Kidney epithelial cell (primary cell): ENCODE results near the gene PROZ. TPM values are rescaled to one million over a fixed set of nuclear protein-coding genes. Genes with fewer than 3 reads are reported as not detected.

ENCODE experiments used
- DNase-seq: peaks from one replicate; pipeline ENCODE4 v3.0.0-alpha.2; 2010; ENCODE audit warnings: low read depth
- H3K27me3 ChIP-seq: 2 replicates; pipeline ENCODE4 v1.6.0; 2011; ENCODE audit warnings: low read length; ENCODE audit not compliant: control insufficient read depth, insufficient read depth
- H3K36me3 ChIP-seq: 2 replicates; pipeline ENCODE4 v1.5.1; 2011; ENCODE audit warnings: low read length; ENCODE audit not compliant: control insufficient read depth, insufficient read depth
- H3K4me3 ChIP-seq: 2 replicates; pipeline ENCODE4 v1.5.1; 2011; ENCODE audit warnings: low read depth, mild to moderate bottlenecking, control low read depth, low read length
- total RNA-seq: library from RNA; depleted of rRNA; stranded (reverse); fragments of >200 nt; gene quantifications from 2 replicates; pipeline ENCODE4 v1.2.3, GENCODE V29; 2015
- TF ChIP-seq, protein P1 (sequence below): IDR thresholded peaks from 2 replicates; pipeline ENCODE4 v1.5.1; 2011; ENCODE audit warnings: mild to moderate bottlenecking, moderate library complexity, low read length, control low read depth, inconsistent platforms; ENCODE audit not compliant: insufficient read depth, poor library complexity, severe bottlenecking

PROZ gene
- total RNA-seq, 1 donor from 2014 or later: not detected

DNA sequence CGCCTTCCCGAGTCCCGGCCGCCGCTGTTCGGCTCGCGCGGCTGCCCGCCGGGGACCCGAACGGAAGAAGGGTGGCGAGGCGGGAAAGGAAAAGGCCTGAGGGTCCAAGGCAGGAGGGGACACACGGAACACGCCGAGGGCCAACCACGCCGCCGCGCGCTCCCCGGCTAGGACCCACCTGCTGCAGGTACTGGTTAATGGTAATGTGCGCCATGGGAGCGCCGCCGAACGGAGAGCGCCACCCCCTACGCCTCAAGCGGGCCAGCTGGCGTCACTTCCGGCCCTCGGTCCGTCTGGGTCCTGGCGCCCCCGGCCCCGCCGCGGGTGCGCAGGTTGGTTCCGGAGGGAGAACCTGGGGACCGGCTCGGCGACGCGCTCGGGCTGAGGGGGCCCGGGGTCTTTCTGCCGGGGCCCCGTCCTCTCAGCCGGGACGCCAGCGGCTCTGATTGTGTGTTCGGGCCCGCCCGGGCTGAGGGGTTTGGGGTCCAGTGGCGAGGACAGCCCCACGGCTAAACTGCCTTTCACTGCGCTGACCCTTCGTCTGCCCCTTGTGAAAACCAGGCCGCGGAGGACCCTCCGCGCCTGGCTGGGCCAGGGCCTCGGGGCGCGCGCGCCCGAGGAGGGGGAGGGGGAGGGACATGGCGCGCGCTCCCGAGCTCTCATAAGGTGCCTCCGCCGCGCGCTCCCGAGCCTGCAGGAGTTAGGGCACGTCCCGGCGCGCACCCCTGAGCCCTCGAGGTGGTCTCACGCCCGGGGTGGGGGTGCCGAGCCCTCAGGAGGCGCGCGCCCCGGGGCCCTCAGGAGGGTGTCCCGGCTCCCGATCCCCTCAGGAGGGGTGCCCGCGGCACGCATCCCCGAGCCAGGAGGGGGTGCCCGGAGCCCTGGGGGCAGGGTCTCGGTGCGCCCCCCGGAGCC, 50.2 kb downstream of the PROZ start, which contains the start of gene PCID2:
TSS of gene PCID2 (minus strand) at position 249 of the 915 bp plus-strand sequence. CDS start at position 214, 35 bp downstream.
- Histone ChIP-seq H3K36me3 (no peaks in the 10 kb centered on the region), H3K27me3 (no peaks in the 10 kb centered on the region), H3K4me3 (peak within 1 kb of the TSS; percentile 93)
- TF ChIP-seq, protein P1, sequence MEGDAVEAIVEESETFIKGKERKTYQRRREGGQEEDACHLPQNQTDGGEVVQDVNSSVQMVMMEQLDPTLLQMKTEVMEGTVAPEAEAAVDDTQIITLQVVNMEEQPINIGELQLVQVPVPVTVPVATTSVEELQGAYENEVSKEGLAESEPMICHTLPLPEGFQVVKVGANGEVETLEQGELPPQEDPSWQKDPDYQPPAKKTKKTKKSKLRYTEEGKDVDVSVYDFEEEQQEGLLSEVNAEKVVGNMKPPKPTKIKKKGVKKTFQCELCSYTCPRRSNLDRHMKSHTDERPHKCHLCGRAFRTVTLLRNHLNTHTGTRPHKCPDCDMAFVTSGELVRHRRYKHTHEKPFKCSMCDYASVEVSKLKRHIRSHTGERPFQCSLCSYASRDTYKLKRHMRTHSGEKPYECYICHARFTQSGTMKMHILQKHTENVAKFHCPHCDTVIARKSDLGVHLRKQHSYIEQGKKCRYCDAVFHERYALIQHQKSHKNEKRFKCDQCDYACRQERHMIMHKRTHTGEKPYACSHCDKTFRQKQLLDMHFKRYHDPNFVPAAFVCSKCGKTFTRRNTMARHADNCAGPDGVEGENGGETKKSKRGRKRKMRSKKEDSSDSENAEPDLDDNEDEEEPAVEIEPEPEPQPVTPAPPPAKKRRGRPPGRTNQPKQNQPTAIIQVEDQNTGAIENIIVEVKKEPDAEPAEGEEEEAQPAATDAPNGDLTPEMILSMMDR: no peak
- DNase-seq: peak; percentile 29

DNA sequence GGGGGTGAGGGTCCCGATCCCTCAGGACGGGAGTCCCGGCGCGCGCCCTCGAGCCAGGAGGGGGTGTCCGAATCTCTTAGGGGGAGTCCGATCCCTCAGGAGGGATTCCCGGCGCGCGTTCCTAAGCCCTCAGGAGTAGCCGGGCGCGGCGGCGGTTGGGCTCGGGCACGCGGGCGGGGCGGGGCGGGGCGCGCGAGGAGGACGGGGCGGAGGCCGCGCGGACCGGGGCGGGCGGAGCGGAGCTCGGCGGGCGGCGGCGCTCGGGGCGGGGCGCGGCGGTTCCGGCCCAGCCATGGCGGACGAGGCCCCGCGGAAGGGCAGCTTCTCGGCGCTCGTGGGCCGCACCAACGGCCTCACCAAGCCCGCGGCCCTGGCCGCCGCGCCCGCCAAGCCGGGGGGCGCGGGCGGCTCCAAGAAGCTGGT, 50.9 kb downstream of the PROZ start, which contains the start of gene CUL4A:
TSS of gene CUL4A (plus strand) at position 278 of the 423 bp plus-strand sequence. CDS start at position 293, 15 bp downstream.
- DNase-seq: no peak
- H3K36me3 ChIP-seq: no peaks in the 10 kb centered on the region
- TF ChIP-seq, protein P1: no peak

DNA sequence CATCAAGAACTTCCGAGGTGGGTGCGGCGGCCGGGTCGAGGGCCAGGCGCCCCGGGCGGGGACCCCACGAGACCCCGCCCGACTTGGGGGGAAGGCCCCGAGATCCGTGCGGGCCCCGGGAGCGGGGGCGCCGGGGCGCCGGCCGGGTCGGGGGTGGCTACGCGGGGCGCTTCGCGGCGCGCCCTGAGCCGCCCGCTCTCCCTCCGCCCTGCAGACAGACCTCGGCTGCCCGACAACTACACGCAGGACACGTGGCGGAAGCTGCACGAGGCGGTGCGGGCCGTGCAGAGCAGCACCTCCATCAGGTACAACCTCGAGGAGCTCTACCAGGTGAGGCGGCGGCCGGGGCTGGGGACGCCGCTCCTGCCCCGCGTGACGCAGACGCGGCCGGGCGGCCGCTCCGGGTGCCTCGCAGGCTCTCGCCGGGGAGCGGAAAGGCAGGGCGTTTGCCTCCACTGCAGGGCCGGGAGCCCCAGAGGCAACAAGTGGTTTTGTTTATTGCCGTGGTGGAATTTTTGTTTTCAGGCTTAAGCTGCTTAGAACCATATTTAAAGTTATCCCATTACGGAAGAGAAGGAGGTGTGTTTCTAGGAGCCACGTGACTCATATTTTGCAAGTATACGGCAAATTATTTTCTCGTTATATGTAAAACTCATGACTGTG, 51.4 kb downstream of the PROZ start:
- Histone ChIP-seq H3K4me3 (peak overlapping the region; percentile 75), H3K36me3 (no peaks in the 10 kb centered on the region), H3K27me3 (no peaks in the 10 kb centered on the region)
- TF ChIP-seq, protein P1: no peak
- DNase-seq: no peak

More for the DNA sequence above, 50.9 kb downstream of the PROZ start, which contains the start of gene CUL4A:
- peak within 1 kb of the TSS; percentile 93 for H3K4me3 ChIP-seq
- no peaks in the 10 kb centered on the region for H3K27me3 ChIP-seq

DNA sequence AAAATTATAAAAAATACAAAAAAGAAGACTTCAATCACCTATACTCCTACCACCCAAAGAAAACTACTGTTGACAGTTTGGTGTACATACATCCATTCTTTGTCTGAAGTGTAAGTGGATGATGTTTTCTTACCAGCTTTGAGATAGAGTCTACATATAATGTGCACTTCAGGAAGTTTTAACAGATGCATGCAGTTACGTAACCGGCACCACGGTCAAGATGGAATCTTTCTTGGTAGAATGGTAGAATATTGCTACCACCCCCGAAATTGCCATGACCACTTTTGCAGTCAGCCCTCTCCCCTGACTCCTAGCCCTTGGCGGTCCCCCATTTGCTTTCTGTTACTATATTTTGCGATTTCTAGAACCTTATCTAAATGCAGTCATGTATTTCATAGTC, 52.4 kb downstream of the PROZ start:
- Histone ChIP-seq H3K27me3 (no peaks in the 10 kb centered on the region), H3K4me3 (no peak overlapping the region), H3K36me3 (no peaks in the 10 kb centered on the region)
- TF ChIP-seq, protein P1: no peak
- no peak for DNase-seq

DNA sequence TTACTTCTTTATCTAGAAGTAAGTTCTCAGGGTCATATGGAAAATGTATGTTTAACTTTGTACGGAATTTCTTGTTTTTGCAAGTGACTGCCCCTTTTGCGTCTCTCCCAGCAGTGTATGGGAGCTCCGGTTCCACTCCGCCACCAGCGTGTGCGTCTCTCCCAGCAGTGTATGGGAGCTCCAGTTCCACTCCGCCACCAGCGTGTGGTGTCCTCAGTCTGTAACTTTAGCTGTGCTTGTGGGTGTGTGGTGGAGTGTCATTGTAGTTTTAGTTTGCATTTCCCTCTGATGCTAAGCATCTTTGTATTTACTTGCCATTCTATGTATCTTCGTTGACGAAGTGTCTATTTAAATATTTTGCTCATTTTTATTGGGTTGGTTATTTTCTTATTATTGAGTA, 53.3 kb downstream of the PROZ start:
- TF ChIP-seq, protein P1: peak; percentile 13

More for the DNA sequence above, 53.3 kb downstream of the PROZ start:
- no peak overlapping the region for H3K4me3 ChIP-seq
- no peaks in the 10 kb centered on the region for H3K36me3 ChIP-seq
- no peak for DNase-seq
- no peaks in the 10 kb centered on the region for H3K27me3 ChIP-seq
